ENCODE data around the gene GABBR2.

DNA sequence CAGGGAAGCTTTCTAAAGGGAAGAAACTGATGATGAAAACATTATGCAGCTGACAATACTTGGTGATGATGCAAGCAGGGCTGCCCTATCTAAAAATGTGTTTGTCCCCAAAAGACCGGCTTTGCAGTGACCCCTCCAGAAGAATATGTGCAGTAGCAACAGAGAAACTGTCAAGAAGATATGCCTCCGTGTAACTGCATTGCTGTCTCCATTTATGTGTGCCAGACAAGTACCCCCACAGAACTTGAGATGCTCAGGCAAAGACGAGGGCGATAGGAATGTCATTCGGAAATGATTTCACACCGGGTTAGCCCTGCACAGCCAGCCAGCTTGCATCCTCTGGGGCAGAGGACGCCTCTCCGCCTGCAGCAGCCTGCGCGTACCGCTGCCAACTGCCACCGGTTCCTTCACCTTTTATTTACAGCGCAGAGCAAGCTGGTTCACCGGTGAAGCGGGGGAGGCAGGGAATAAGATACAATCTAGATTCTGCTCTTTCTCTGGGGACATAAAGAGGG, 2.0 kb downstream of the GABBR2 start:
- TF ChIP-seq GATA2 (IDR thresholded peaks at IDR 0.05; ENCODE audit: low read depth, low read length) = no peak
- no peak for TF ChIP-seq GATA3 (IDR thresholded peaks at IDR 0.05; ENCODE audit: low read depth, low read length)
